Fibroblast of lung (primary cell): ENCODE results near the gene AGTR1. TPM values are rescaled to one million over a fixed set of nuclear protein-coding genes. Genes with fewer than 3 reads are reported as not detected.

Source experiments
- DNase-seq, 2 donors: peaks; one replicate each; pipeline versions ENCODE4 v3.0.0 to v3.0.0-alpha.2; 2010; ENCODE audit warnings: low read depth in 2 of 2
- H2AFZ ChIP-seq: 2 replicates; pipeline ENCODE4 v1.5.1; 2012; ENCODE audit warnings: low read length, control low read depth, inconsistent platforms
- H3K27ac ChIP-seq: 2 replicates; pipeline ENCODE4 v1.5.1; 2011; ENCODE audit warnings: low read length, control low read depth; ENCODE audit not compliant: insufficient read depth
- H3K27me3 ChIP-seq: 2 replicates; pipeline ENCODE4 v1.5.1; 2011; ENCODE audit warnings: mild to moderate bottlenecking, low read length; ENCODE audit not compliant: control insufficient read depth, insufficient read depth
- H3K36me3 ChIP-seq: 2 replicates; pipeline ENCODE4 v1.5.1; 2011; ENCODE audit warnings: low read length; ENCODE audit not compliant: control insufficient read depth, insufficient read depth
- H3K4me1 ChIP-seq: 2 replicates; pipeline ENCODE4 v1.5.1; 2011; ENCODE audit warnings: low read length; ENCODE audit not compliant: control insufficient read depth, insufficient read depth; ENCODE audit errors: extremely low read depth
- H3K4me2 ChIP-seq: 2 replicates; pipeline ENCODE4 v1.5.1; 2011; ENCODE audit warnings: low read length, control low read depth; ENCODE audit not compliant: insufficient read depth; ENCODE audit errors: extremely low read depth
- H3K4me3 ChIP-seq, 4 experiments: fragments of 200-600 bp in 1 of 4; sonication (generic) in 1 of 4; replicated peaks in 1 of 4; 2 replicates each; pipeline ENCODE4 v1.5.1; 2011 to 2016; ENCODE audit warnings: low read length in 4 of 4, low read depth in 3 of 4, mild to moderate bottlenecking in 3 of 4, control low read depth in 2 of 4, inconsistent platforms in 1 of 4, mixed read lengths in 1 of 4; ENCODE audit not compliant: insufficient read depth in 1 of 4; ENCODE audit errors: control extremely low read depth in 1 of 4
- H3K79me2 ChIP-seq: 2 replicates; pipeline ENCODE4 v1.5.1; 2012; ENCODE audit warnings: mild to moderate bottlenecking, low read length, inconsistent platforms; ENCODE audit not compliant: control insufficient read depth, insufficient read depth
- H3K9ac ChIP-seq: 2 replicates; pipeline ENCODE4 v1.5.1; 2011; ENCODE audit warnings: mild to moderate bottlenecking, low read length, control low read depth; ENCODE audit not compliant: insufficient read depth
- H3K9me3 ChIP-seq: 2 replicates; pipeline ENCODE4 v1.5.1; 2012; ENCODE audit warnings: low read depth, low read length; ENCODE audit not compliant: control insufficient read depth, insufficient read depth
- H4K20me1 ChIP-seq: 2 replicates; pipeline ENCODE4 v1.5.1; 2011; ENCODE audit warnings: low read length; ENCODE audit not compliant: control insufficient read depth, insufficient read depth; ENCODE audit errors: extremely low read depth
- EZH2 ChIP-seq: IDR thresholded peaks from 2 replicates; pipeline ENCODE4 v1.5.1; 2012; ENCODE audit warnings: low read length, control low read depth, mild to moderate bottlenecking; ENCODE audit errors: missing control alignments
- polyA plus RNA-seq, 2 donors: library from polyadenylated mRNA; depleted of rRNA in 1 of 2; stranded (reverse) in 1 of 2; unstranded in 1 of 2; fragments of >200 nt; gene quantifications; 2 replicates each; pipeline ENCODE4 v1.2.1, GENCODE V29; 2011 to 2012; ENCODE audit warnings: missing spikeins in 1 of 2
- total RNA-seq: library from RNA; depleted of rRNA; stranded (reverse); fragments of >200 nt; gene quantifications from 2 replicates; pipeline ENCODE4 v1.2.1, GENCODE V29; 2014
- TF ChIP-seq, protein P1 (sequence below), 2 donors: IDR thresholded peaks in 1 of 2; conservative IDR thresholded peaks in 1 of 2; 1 replicate in 1 of 2; 2 replicates in 1 of 2; pipeline ENCODE4 v1.5.1; 2011 to 2012; ENCODE audit warnings: low read length in 2 of 2, control low read depth in 1 of 2, inconsistent platforms in 1 of 2, low read depth in 1 of 2, mild to moderate bottlenecking in 1 of 2

AGTR1 gene
- total and polyA plus RNA-seq, 2 donors (not counting 1 experiment from before 2014, with no cell fraction given): 1.2 to 3.9 TPM

DNA sequence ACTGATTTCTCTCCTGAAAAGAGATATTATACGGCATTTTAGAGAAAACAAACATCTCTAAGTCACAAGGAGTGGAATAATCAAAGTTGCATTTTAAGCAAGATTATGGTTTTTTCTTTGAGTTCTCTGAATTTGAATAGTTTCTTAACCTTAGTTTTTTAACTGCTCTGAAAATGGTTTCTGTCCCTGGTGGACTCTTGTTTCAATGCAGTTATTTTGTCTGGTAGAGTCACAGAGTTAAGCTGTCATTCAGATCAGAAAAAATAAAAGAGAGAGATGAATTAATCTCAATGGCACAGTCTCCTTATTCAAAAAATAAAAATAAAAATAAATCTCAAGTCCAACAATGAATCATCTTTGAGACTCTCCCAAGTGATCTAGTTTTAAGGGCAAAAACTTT lies 19.0 kb downstream of the AGTR1 start:
- H3K36me3 ChIP-seq: no peaks in the 10 kb centered on the region
- TF ChIP-seq EZH2: no peak
- TF ChIP-seq, protein P1, sequence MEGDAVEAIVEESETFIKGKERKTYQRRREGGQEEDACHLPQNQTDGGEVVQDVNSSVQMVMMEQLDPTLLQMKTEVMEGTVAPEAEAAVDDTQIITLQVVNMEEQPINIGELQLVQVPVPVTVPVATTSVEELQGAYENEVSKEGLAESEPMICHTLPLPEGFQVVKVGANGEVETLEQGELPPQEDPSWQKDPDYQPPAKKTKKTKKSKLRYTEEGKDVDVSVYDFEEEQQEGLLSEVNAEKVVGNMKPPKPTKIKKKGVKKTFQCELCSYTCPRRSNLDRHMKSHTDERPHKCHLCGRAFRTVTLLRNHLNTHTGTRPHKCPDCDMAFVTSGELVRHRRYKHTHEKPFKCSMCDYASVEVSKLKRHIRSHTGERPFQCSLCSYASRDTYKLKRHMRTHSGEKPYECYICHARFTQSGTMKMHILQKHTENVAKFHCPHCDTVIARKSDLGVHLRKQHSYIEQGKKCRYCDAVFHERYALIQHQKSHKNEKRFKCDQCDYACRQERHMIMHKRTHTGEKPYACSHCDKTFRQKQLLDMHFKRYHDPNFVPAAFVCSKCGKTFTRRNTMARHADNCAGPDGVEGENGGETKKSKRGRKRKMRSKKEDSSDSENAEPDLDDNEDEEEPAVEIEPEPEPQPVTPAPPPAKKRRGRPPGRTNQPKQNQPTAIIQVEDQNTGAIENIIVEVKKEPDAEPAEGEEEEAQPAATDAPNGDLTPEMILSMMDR (conservative IDR thresholded peaks at IDR 0.05 in 1 of 2, IDR thresholded peaks at IDR 0.05 in 1 of 2; ENCODE audit: low read depth in 1 of 2, low read length in 2 of 2): no peak
- no peak overlapping the region for H3K4me3 ChIP-seq
- H3K4me2 ChIP-seq: no peak overlapping the region
- H3K79me2 ChIP-seq: no peaks in the 10 kb centered on the region
- no peak overlapping the region for H2AFZ ChIP-seq
- H3K4me1 ChIP-seq: peaks cover 2% of the 10 kb centered on the region
- DNase-seq: no peak
- H3K9ac ChIP-seq: no peak overlapping the region
- no peaks in the 10 kb centered on the region for H4K20me1 ChIP-seq
- no peaks in the 10 kb centered on the region for H3K9me3 ChIP-seq
- H3K27me3 ChIP-seq: no peaks in the 10 kb centered on the region
- H3K27ac ChIP-seq: no peak overlapping the region

DNA sequence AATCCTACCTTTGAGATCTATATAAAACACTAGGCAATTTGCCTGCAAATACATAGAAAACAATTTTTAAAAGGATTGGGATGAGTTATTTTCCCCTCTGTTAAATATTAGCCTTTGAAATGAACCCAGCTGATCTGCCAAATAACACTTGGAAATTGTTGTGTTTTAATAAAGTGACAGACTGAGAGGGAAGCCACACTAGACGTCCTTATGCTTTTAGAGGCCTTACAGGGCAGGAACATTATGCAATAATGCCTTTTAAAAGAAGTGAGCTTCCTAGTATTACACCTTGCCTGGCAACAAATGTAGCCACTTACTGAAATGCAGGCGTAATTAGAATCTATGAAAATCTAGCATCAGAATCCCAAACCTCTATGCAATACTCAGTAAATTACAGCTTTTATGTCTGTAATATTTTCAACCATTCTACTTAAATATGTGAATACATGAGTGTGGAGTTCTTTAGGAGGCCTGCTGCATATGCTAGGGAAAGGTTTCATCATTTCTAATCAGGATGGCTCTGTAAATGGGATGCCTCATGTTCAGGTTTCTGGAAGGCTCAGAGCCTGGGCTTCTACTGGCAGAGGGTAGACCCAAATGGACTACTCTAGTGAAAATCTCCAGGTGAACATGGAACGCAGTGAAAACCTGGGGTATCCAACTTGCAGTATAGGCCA lies 20.3 kb downstream of the AGTR1 start:
- TF ChIP-seq, protein P1 (conservative IDR thresholded peaks at IDR 0.05 in 1 of 2, IDR thresholded peaks at IDR 0.05 in 1 of 2; ENCODE audit: low read depth in 1 of 2, low read length in 2 of 2): no peak
- no peak for TF ChIP-seq EZH2
- no peak overlapping the region for H2AFZ ChIP-seq
- H3K36me3 ChIP-seq: no peaks in the 10 kb centered on the region

DNA sequence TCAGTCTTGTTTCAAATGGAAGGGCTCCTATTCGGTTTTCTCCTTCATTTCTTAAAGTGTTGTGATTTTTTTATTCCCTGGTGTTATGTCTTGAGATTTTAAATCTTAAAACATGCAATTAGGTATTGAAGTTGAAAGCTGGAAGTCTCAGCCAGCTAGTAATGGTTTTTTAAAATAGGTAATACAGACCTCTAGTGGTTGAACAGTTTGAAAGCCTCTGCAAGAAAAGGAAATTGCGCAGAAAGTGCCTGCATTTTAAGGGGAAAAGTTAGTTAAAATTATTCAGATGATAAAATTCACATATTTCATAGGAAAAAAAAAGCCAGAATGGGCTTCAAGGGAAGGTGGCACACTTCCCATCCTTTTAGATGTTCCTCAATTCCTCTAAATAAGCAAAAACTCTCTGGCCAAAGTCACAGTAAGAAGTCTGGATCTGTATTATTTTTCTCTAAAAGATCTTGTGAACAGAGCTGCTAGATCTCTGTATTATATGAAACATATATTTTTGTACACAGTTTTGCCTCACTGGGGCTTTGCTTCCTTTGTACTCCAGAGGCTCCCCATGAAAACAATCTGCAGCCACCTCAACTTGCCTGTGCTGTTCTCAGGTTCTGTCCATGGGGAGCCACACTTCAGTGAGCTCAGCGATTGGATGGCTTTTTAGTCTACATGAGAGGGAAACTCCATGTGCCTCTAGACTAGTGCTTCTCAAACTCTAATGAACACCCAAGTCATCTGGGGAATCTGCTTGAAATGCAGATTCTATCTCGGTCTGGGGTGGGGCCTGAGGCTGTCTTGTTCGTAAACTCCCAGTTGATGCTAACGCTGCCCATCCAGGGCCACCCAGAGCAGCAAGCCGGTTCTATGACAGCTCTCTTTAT lies 21.5 kb downstream of the AGTR1 start:
- Histone ChIP-seq H3K27ac (no peak overlapping the region), H3K9me3 (no peaks in the 10 kb centered on the region), H3K4me1 (peaks cover 5% of the 10 kb centered on the region), H3K4me3 (no peak overlapping the region), H2AFZ (peak overlapping the region; percentile 48), H3K4me2 (no peak overlapping the region), H3K27me3 (no peaks in the 10 kb centered on the region), H3K79me2 (no peaks in the 10 kb centered on the region), H3K9ac (no peak overlapping the region), H4K20me1 (no peaks in the 10 kb centered on the region), H3K36me3 (no peaks in the 10 kb centered on the region)
- no peak for TF ChIP-seq EZH2
- TF ChIP-seq, protein P1 (conservative IDR thresholded peaks at IDR 0.05 in 1 of 2, IDR thresholded peaks at IDR 0.05 in 1 of 2; ENCODE audit: low read depth in 1 of 2, low read length in 2 of 2): peak; percentile 63 to 64
- DNase-seq: peak in 1 of 2 donors; percentile 62

More for the DNA sequence above, 20.3 kb downstream of the AGTR1 start:
- no peak for DNase-seq
- H3K9ac ChIP-seq: no peak overlapping the region
- H3K27ac ChIP-seq: no peak overlapping the region
- no peaks in the 10 kb centered on the region for H3K4me1 ChIP-seq
- no peaks in the 10 kb centered on the region for H3K27me3 ChIP-seq
- H3K79me2 ChIP-seq: no peaks in the 10 kb centered on the region
- no peaks in the 10 kb centered on the region for H3K9me3 ChIP-seq
- H3K4me2 ChIP-seq: no peak overlapping the region
- H3K4me3 ChIP-seq: no peak overlapping the region
- no peaks in the 10 kb centered on the region for H4K20me1 ChIP-seq
